Measurements from ENCODE around the gene PGRMC2.

GRCh38 chr4:128275346-128275745, 12.3 kb downstream of the PGRMC2 start:
- no peak for TF ChIP-seq CTCF (IDR thresholded peaks at IDR 0.05; ENCODE audit: low read depth, low read length, missing input control)
- TF ChIP-seq JUND (IDR thresholded peaks at IDR 0.05) = no peak
- no peak for TF ChIP-seq TAF1 (conservative IDR thresholded peaks at IDR 0.05)
- TF ChIP-seq EGR1 (IDR thresholded peaks at IDR 0.05; ENCODE audit: low read depth in 2 of 2) = no peak
- no peak for TF ChIP-seq FOXA2 (IDR thresholded peaks at IDR 0.05)
- TF ChIP-seq REST (IDR thresholded peaks at IDR 0.05) = no peak
- no peak for TF ChIP-seq MAX (IDR thresholded peaks at IDR 0.05)
- TF ChIP-seq RAD21 (IDR thresholded peaks at IDR 0.05) = no peak
